Measurements from ENCODE around the gene ZNF512. TPM values are rescaled to one million over a fixed set of nuclear protein-coding genes. Genes with fewer than 3 reads are reported as not detected.

Gene ZNF512
- total and polyA plus RNA-seq, 9 of the 15 experiments (the other 6 are each of a cell fraction or from before 2014, with no cell fraction given): 24.7 to 101 (median 65.9) TPM

DNA sequence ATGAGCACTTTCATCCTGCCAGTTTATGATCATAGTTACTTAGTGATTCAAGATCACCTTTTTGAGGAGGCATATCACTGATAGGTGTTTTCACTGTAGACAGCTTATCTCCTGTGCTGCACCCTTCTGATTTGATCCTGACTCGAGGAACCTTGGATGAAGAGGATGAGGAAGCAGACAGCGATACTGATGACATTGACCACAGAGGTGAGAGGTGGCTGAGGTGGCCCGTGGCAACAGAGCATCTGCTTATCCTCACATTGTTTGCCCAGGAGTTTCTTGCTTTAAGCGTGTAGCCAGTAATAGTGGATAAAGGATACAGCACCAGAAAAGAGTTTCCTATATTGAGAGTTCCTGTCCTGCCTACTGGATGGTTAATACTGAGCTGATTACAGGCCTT, 64.9 kb downstream of the ZNF512 start (continued):
- peak; percentile 5; the same call in 1 of the 2 replicates for TF ChIP-seq TAL1 (IDR thresholded peaks at IDR 0.05)
- no peak for TF ChIP-seq ZNF224 (CRISPR knock-in tag; IDR thresholded peaks at IDR 0.05)
- no peak for TF ChIP-seq DACH1 (IDR thresholded peaks at IDR 0.05; ENCODE audit: partially characterized antibody)
- no peak for TF ChIP-seq ZNF274 (IDR thresholded peaks at IDR 0.05; ENCODE audit: borderline replicate concordance, low read depth, low read length)
- TF ChIP-seq, protein P1, sequence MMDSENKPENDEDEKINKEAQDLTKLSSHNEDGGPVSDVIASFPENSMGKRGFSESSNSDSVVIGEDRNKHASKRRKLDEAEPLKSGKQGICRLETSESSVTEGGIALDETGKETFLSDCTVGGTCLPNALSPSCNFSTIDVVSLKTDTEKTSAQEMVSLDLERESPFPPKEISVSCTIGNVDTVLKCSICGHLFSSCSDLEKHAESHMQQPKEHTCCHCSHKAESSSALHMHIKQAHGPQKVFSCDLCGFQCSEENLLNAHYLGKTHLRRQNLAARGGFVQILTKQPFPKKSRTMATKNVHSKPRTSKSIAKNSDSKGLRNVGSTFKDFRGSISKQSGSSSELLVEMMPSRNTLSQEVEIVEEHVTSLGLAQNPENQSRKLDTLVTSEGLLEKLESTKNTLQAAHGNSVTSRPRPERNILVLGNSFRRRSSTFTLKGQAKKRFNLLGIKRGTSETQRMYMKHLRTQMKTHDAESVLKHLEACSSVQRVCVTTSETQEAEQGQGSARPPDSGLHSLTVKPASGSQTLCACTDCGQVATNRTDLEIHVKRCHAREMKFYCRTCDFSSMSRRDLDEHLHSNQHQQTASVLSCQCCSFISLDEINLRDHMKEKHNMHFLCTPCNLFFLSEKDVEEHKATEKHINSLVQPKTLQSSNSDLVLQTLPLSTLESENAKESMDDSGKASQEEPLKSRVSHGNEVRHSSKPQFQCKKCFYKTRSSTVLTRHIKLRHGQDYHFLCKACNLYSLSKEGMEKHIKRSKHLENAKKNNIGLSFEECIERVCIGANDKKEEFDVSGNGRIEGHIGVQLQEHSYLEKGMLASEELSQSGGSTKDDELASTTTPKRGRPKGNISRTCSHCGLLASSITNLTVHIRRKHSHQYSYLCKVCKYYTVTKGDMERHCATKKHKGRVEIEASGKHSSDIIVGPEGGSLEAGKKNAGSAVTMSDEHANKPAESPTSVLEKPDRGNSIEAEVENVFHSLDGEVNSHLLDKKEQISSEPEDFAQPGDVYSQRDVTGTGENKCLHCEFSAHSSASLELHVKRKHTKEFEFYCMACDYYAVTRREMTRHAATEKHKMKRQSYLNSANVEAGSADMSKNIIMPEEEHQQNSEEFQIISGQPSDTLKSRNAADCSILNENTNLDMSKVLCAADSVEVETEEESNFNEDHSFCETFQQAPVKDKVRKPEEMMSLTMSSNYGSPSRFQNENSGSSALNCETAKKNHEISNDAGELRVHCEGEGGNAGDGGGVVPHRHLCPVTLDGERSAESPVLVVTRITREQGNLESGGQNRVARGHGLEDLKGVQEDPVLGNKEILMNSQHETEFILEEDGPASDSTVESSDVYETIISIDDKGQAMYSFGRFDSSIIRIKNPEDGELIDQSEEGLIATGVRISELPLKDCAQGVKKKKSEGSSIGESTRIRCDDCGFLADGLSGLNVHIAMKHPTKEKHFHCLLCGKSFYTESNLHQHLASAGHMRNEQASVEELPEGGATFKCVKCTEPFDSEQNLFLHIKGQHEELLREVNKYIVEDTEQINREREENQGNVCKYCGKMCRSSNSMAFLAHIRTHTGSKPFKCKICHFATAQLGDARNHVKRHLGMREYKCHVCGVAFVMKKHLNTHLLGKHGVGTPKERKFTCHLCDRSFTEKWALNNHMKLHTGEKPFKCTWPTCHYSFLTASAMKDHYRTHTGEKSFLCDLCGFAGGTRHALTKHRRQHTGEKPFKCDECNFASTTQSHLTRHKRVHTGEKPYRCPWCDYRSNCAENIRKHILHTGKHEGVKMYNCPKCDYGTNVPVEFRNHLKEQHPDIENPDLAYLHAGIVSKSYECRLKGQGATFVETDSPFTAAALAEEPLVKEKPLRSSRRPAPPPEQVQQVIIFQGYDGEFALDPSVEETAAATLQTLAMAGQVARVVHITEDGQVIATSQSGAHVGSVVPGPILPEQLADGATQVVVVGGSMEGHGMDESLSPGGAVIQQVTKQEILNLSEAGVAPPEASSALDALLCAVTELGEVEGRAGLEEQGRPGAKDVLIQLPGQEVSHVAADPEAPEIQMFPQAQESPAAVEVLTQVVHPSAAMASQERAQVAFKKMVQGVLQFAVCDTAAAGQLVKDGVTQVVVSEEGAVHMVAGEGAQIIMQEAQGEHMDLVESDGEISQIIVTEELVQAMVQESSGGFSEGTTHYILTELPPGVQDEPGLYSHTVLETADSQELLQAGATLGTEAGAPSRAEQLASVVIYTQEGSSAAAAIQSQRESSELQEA (IDR thresholded peaks at IDR 0.05; ENCODE audit: low read depth): no peak
- TF ChIP-seq TCF3 (CRISPR knock-in tag; IDR thresholded peaks at IDR 0.05): peak; percentile 65
- no peak for TF ChIP-seq ZBTB17 (CRISPR knock-in tag; IDR thresholded peaks at IDR 0.05)
- TF ChIP-seq DIDO1 (tag; IDR thresholded peaks at IDR 0.05; ENCODE audit: low read depth): no peak
- TF ChIP-seq POLR2AphosphoS5 (IDR thresholded peaks at IDR 0.05; ENCODE audit: control insufficient read depth, insufficient read depth, low read depth, low read length): no peak
- TF ChIP-seq MLLT1 (IDR thresholded peaks at IDR 0.05): no peak
- TF ChIP-seq HNRNPUL1 (IDR thresholded peaks at IDR 0.05; ENCODE audit: low read length): no peak
- TF ChIP-seq CBFA2T2 (conservative IDR thresholded peaks at IDR 0.05): peak; percentile 51
- no peak for TF ChIP-seq MCM3 (IDR thresholded peaks at IDR 0.05)
- no peak for TF ChIP-seq BCL6 (CRISPR knock-in tag; IDR thresholded peaks at IDR 0.05)
- TF ChIP-seq ZFX (CRISPR knock-in tag; IDR thresholded peaks at IDR 0.05): no peak
- peak; percentile 15; the same call in 1 of the 2 replicates for TF ChIP-seq RFX1 (IDR thresholded peaks at IDR 0.05)
- TF ChIP-seq TOE1 (IDR thresholded peaks at IDR 0.05; ENCODE audit: borderline replicate concordance): no peak
- no peak for TF ChIP-seq TOE1 (CRISPR knock-in tag; IDR thresholded peaks at IDR 0.05; ENCODE audit: borderline replicate concordance, low read depth)
- TF ChIP-seq FOXA3 (CRISPR knock-in tag; conservative IDR thresholded peaks at IDR 0.05 in 1 of 2, IDR thresholded peaks at IDR 0.05 in 1 of 2): peak in 1 of 2 experiments; percentile 67; a peak in 1 of 4 replicates
- no peak for TF ChIP-seq RHOXF2B (CRISPR knock-in tag; conservative IDR thresholded peaks at IDR 0.05)
- TF ChIP-seq, protein P2, sequence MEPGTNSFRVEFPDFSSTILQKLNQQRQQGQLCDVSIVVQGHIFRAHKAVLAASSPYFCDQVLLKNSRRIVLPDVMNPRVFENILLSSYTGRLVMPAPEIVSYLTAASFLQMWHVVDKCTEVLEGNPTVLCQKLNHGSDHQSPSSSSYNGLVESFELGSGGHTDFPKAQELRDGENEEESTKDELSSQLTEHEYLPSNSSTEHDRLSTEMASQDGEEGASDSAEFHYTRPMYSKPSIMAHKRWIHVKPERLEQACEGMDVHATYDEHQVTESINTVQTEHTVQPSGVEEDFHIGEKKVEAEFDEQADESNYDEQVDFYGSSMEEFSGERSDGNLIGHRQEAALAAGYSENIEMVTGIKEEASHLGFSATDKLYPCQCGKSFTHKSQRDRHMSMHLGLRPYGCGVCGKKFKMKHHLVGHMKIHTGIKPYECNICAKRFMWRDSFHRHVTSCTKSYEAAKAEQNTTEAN (CRISPR knock-in tag; IDR thresholded peaks at IDR 0.05): no peak

All from K562 (cell line).